OCI-LY3 (cell line): Measurements from ENCODE around the gene ACACA.

Experiments
- CTCF ChIP-seq: fragments of 200-600, 300-600 bp; sonication (generic); IDR thresholded peaks from 2 replicates; pipeline ENCODE4 v1.5.1; 2014; ENCODE audit warnings: antibody characterized with exemption, low read length, low read depth
- EZH2phosphoT487 ChIP-seq: fragments of 200-600 bp; shearing (Covaris generic); IDR thresholded peaks from 2 replicates; pipeline ENCODE4 v1.6.1; 2018; ENCODE audit warnings: antibody characterized with exemption, mixed run types, low read depth

GRCh38 chr17:37174205-37174604 lies 232.4 kb downstream of the ACACA start:
- no peak for TF ChIP-seq CTCF
- TF ChIP-seq EZH2phosphoT487, result no peak
